ENCODE measurements around the gene MEIS2.

GRCh38 chr15:36843822-36844221, 256.5 kb downstream of the MEIS2 start:
- TF ChIP-seq CTCF (IDR thresholded peaks at IDR 0.05; ENCODE audit: borderline replicate concordance, extremely low read depth, low read length, poor library complexity, severe bottlenecking), result no peak
- no peak for TF ChIP-seq EZH2 (IDR thresholded peaks at IDR 0.05; ENCODE audit: borderline replicate concordance, low read depth, low read length, severe bottlenecking)

All from DND-41 (cell line).